A549 (cell line): ENCODE data around the gene BCL6B. TPM values are rescaled to one million over a fixed set of nuclear protein-coding genes. Genes with fewer than 3 reads are reported as not detected.

Experiments used
- ATAC-seq, 2 experiments: fragments of 200-7000 bp in 1 of 2; fragments of >200 bp in 1 of 2; cut with Nextera tagmentation in 1 of 2; cut with Tn5 transposase in 1 of 2; 3 replicates each; pipeline versions ENCODE4 v1.8.0 to v1.9.1; 2018 to 2020; ENCODE audit warnings: mild to moderate bottlenecking in 1 of 2, moderate library complexity in 1 of 2
- CTCF ChIA-PET: fragments of 300-600 bp; sonication (Branson Sonifier 250); formaldehyde crosslinking; extraction: SDS; loops from one replicate; lab custom pipeline; 2021; ENCODE audit warnings: antibody characterized with exemption, inconsistent platforms; lab: Yijun Ruan, JAX
- POLR2A ChIA-PET: fragments of 350-600 bp; formaldehyde crosslinking; extraction: SDS; loops from one replicate; lab custom pipeline; 2021; ENCODE audit warnings: antibody characterized with exemption, inconsistent platforms; lab: Yijun Ruan, JAX
- DNase-seq, 2 experiments: peaks; one replicate each; pipeline versions ENCODE4 v3.0.0 to v3.0.0-alpha.2; 2011 to 2016; ENCODE audit warnings: low read depth in 1 of 2, low spot score in 1 of 2
- FAIRE-seq: peaks from 2 replicates; lab custom pipeline; 2011; peaks lifted over from hg19 to GRCh38; lab: Jason Lieb, UNC
- H3K27ac ChIP-seq, 2 experiments: fragments of >200 bp; sonication (Bioruptor Twin); formaldehyde crosslinking; 3 replicates each; pipeline ENCODE4 v1.5.1; 2016 to 2017
- H3K4me1 ChIP-seq: fragments of >200 bp; sonication (Bioruptor Twin); formaldehyde crosslinking; 3 replicates; pipeline ENCODE4 v1.6.1; 2016
- H3K4me2 ChIP-seq: fragments of >200 bp; sonication (Bioruptor Twin); formaldehyde crosslinking; 3 replicates; pipeline ENCODE4 v1.6.1; 2016
- H3K4me3 ChIP-seq: fragments of >200 bp; sonication (Bioruptor Twin); formaldehyde crosslinking; 3 replicates; pipeline ENCODE4 v1.5.1; 2016
- H3K9me3 ChIP-seq: fragments of >200 bp; sonication (Bioruptor Twin); formaldehyde crosslinking; 3 replicates; pipeline ENCODE4 v1.6.1; 2016
- BCL3 ChIP-seq: fragments of >200 bp; sonication (Bioruptor Twin); formaldehyde crosslinking; IDR thresholded peaks from 3 replicates; pipeline ENCODE4 v1.6.1; 2016
- CBX2 ChIP-seq: fragments of 200-600 bp; sonication (generic); IDR thresholded peaks from 2 replicates; pipeline ENCODE4 v1.6.1; 2016; ENCODE audit warnings: low read depth, mild to moderate bottlenecking, borderline replicate concordance
- CBX8 ChIP-seq: fragments of 200-600 bp; sonication (generic); IDR thresholded peaks from 2 replicates; pipeline ENCODE4 v1.6.1; 2016
- CHD2 ChIP-seq: fragments of 150-350 bp; IDR thresholded peaks from 2 replicates; pipeline ENCODE4 v1.6.1; 2014; ENCODE audit warnings: low read length; ENCODE audit not compliant: partially characterized antibody
- CHD4 ChIP-seq: fragments of 200-600 bp; sonication (generic); IDR thresholded peaks from 2 replicates; pipeline ENCODE4 v1.6.1; 2016; ENCODE audit warnings: antibody characterized with exemption, mild to moderate bottlenecking, borderline replicate concordance
- CTCF ChIP-seq: fragments of >200 bp; sonication (Bioruptor Twin); formaldehyde crosslinking; IDR thresholded peaks from 3 replicates; pipeline ENCODE4 v1.5.1; 2016
- ELK1 ChIP-seq: fragments of 150-350 bp; IDR thresholded peaks from 2 replicates; pipeline ENCODE4 v1.6.1; 2014; ENCODE audit warnings: low read depth, mild to moderate bottlenecking, low read length
- FOSB ChIP-seq: fragments of 250-450 bp; sonication (Bioruptor Pico); IDR thresholded peaks from 2 replicates; pipeline ENCODE4 v1.5.0; 2020; ENCODE audit warnings: mild to moderate bottlenecking, moderate library complexity
- FOSL2 ChIP-seq, 2 experiments: fragments of 450-650 bp in 1 of 2; fragments of >200 bp in 1 of 2; sonication (Bioruptor Twin) in 1 of 2; formaldehyde crosslinking; IDR thresholded peaks; 2 replicates each; pipeline versions ENCODE4 v1.5.0 to v1.6.1; 2016 to 2020; ENCODE audit warnings: mild to moderate bottlenecking in 1 of 2, moderate library complexity in 1 of 2
- GATA3 ChIP-seq: IDR thresholded peaks from 2 replicates; pipeline ENCODE4 v1.6.1; 2012; ENCODE audit warnings: borderline replicate concordance
- JUN ChIP-seq, 2 experiments: fragments of >200 bp; sonication (Bioruptor Twin); formaldehyde crosslinking; IDR thresholded peaks; 2 replicates in 1 of 2; 3 replicates in 1 of 2; pipeline ENCODE4 v1.6.1; 2016 to 2017
- JUNB ChIP-seq: fragments of >200 bp; sonication (Bioruptor Twin); formaldehyde crosslinking; IDR thresholded peaks from 2 replicates; pipeline ENCODE4 v1.6.1; 2016
- KDM1A ChIP-seq: fragments of 200-600 bp; sonication (generic); IDR thresholded peaks from 2 replicates; pipeline ENCODE4 v1.6.1; 2016; ENCODE audit warnings: low read depth, mild to moderate bottlenecking
- MYC ChIP-seq: IDR thresholded peaks from 2 replicates; pipeline ENCODE4 v1.6.1; 2012; ENCODE audit warnings: mild to moderate bottlenecking, inconsistent platforms, low read length, improper control_type of control experiment, borderline replicate concordance
- NR3C1 ChIP-seq: fragments of >200 bp; sonication (Bioruptor Twin); formaldehyde crosslinking; IDR thresholded peaks from 3 replicates; pipeline ENCODE4 v1.6.1; 2017
- PBX3 ChIP-seq: IDR thresholded peaks from 2 replicates; pipeline ENCODE4 v1.6.1; 2012
- RCOR1 ChIP-seq: fragments of 150-350 bp; IDR thresholded peaks from 2 replicates; pipeline ENCODE4 v1.6.1; 2014; ENCODE audit warnings: antibody characterized with exemption, low read length, low read depth
- RNF2 ChIP-seq: fragments of 200-600 bp; sonication (generic); IDR thresholded peaks from 2 replicates; pipeline ENCODE4 v1.6.1; 2016; ENCODE audit warnings: low read depth, mild to moderate bottlenecking, antibody characterized with exemption, moderate library complexity, borderline replicate concordance
- SMC3 ChIP-seq: fragments of >200 bp; sonication (Bioruptor Twin); formaldehyde crosslinking; IDR thresholded peaks from 3 replicates; pipeline ENCODE4 v1.6.1; 2018; ENCODE audit warnings: inconsistent platforms
- ZSCAN20 ChIP-seq: fragments of 250-450 bp; sonication (Bioruptor Pico); IDR thresholded peaks from 2 replicates; pipeline ENCODE4 v1.8.0; 2022; ENCODE audit warnings: mild to moderate bottlenecking, moderate library complexity
- WGBS: methylation state at CpG from one replicate; pipeline ENCODE4 v1.1.6; 2017; ENCODE audit errors: missing lambda C conversion rate; 5-methylcytosine and 5-hydroxymethylcytosine counted together
- polyA plus RNA-seq, 4 experiments: library from polyadenylated mRNA; depleted of rRNA in 3 of 4; stranded (reverse); fragments of >200 nt; fragmentation: RNase III in 1 of 4; extraction: RNeasy Plus Mini Kit Qiagen cat#74134 plus additional on column Dnase treatment in 1 of 4; gene quantifications; 2 replicates in 3 of 4; 3 replicates in 1 of 4; pipeline ENCODE4 v1.2.3, GENCODE V29; 2011 to 2017

BCL6B gene
- polyA plus RNA-seq, 2 of the 4 experiments (the other 2 are of a cell fraction), result 0.04 TPM; not detected in 1

GRCh38 chr17:7070712-7071111 lies 47.9 kb downstream of the BCL6B start:
- FAIRE-seq (no peak), ATAC-seq (no peak), DNase-seq (no peak)
- no peaks in the 10 kb centered on the region for H3K4me1 ChIP-seq
- 41% methylated on average over 3 of the region's 3 CpGs for WGBS
- ChIA-PET CTCF (interaction anchor here (0.6 to 6.3 kb wide), 5 partner anchors 11 to 275 kb away, joined by 3 to 35 read pairs (median 3); no protein-coding TSS in a partner anchor), POLR2A (no interaction called here)
- no peak overlapping the region for H3K27ac ChIP-seq
- TF ChIP-seq CBX2 (no peak), JUN (IDR thresholded peaks at IDR 0.05) (no peak), BCL3 (no peak), PBX3 (no peak), GATA3 (no peak), CTCF (no peak), ELK1 (no peak), CHD4 (no peak), RCOR1 (no peak)
- H3K4me3 ChIP-seq, result no peak overlapping the region
- no peak overlapping the region for H3K4me2 ChIP-seq
- H3K9me3 ChIP-seq, result peaks cover 8% of the 10 kb centered on the region; the same call in 1 of the 3 replicates

- DNase-seq, result no peak
- ChIA-PET POLR2A (no interaction called here), CTCF (interaction anchor here (0.9 to 6.3 kb wide), 7 partner anchors 9 to 101 kb away, joined by 3 to 35 read pairs (median 4); no protein-coding TSS in a partner anchor)
- Histone ChIP-seq H3K4me1 (no peaks in the 10 kb centered on the region), H3K9me3 (peaks cover 8% of the 10 kb centered on the region; the same call in 1 of the 3 replicates), H3K27ac (no peak overlapping the region), H3K4me2 (no peak overlapping the region), H3K4me3 (no peak overlapping the region)
- ATAC-seq, result no peak
- no peak for FAIRE-seq
- 64% methylated on average over 2 of the region's 2 CpGs for WGBS
- TF ChIP-seq CHD2 (no peak), CHD4 (no peak), JUNB (no peak), FOSL2 (IDR thresholded peaks at IDR 0.05) (no peak), FOSL2 (CRISPR knock-in tag; IDR thresholded peaks at IDR 0.05) (no peak), CBX8 (no peak), FOSB (no peak), CTCF (no peak), NR3C1 (no peak), MYC (no peak), RNF2 (no peak), SMC3 (no peak), BCL3 (no peak), ZSCAN20 (CRISPR knock-in tag) (no peak), KDM1A (no peak)
Observed at GRCh38 chr17:7072406-7072805, 49.6 kb downstream of the BCL6B start.
